SK-N-SH (cell line): ENCODE data around the gene MCC. TPM values are rescaled to one million over a fixed set of nuclear protein-coding genes. Genes with fewer than 3 reads are reported as not detected.

Source experiments
- CTCF ChIA-PET: fragments of 300-600, 350-600 bp; formaldehyde crosslinking; extraction: SDS; loops from one replicate; lab custom pipeline; 2021; lab: Yijun Ruan, JAX
- POLR2A ChIA-PET: fragments of 350-600 bp; sonication (Branson Sonifier 250); formaldehyde crosslinking; extraction: SDS; loops from one replicate; lab custom pipeline; 2020; ENCODE audit warnings: antibody characterized with exemption, inconsistent platforms; lab: Yijun Ruan, JAX
- DNase-seq: peaks from one replicate; pipeline ENCODE4 v3.0.0; 2012
- H2AFZ ChIP-seq: fragments of 200-600 bp; sonication (generic); 2 replicates; pipeline ENCODE4 v1.8.1; 2016; ENCODE audit warnings: antibody characterized with exemption, mild to moderate bottlenecking, low read depth
- H3F3A ChIP-seq: fragments of 200-600 bp; sonication (generic); replicated peaks from 2 replicates; pipeline ENCODE3; 2016; ENCODE audit warnings: antibody characterized with exemption, mild to moderate bottlenecking; ENCODE audit not compliant: insufficient read depth
- H3K27ac ChIP-seq, 2 experiments: fragments of 200-500 bp in 1 of 2; fragments of 200-600 bp in 1 of 2; sonication (Bioruptor generic) in 1 of 2; sonication (generic), shearing (Covaris generic) in 1 of 2; 2 replicates each; pipeline versions ENCODE4 v1.5.1 to v1.6.1; 2014 to 2016; ENCODE audit warnings: low read depth in 2 of 2, inconsistent platforms in 1 of 2, low read length in 1 of 2, mild to moderate bottlenecking in 1 of 2, mixed read lengths in 1 of 2
- H3K27me3 ChIP-seq: fragments of 200-600 bp; sonication (generic), shearing (Covaris generic); 2 replicates; pipeline ENCODE4 v1.6.1; 2016; ENCODE audit warnings: mixed run types; ENCODE audit not compliant: insufficient read depth
- H3K36me3 ChIP-seq, 2 experiments: fragments of 200-500 bp in 1 of 2; fragments of 200-600 bp in 1 of 2; sonication (Bioruptor generic) in 1 of 2; sonication (generic) in 1 of 2; replicated peaks in 1 of 2; 2 replicates each; pipeline versions ENCODE3 to v1.5.1; 2014 to 2016; ENCODE audit warnings: low read length in 1 of 2, mild to moderate bottlenecking in 1 of 2; ENCODE audit not compliant: insufficient read depth in 2 of 2, control insufficient read depth in 1 of 2
- H3K4me1 ChIP-seq, 2 experiments: fragments of 200-500 bp in 1 of 2; fragments of 200-600 bp in 1 of 2; sonication (Bioruptor generic) in 1 of 2; sonication (generic), shearing (Covaris generic) in 1 of 2; 2 replicates each; pipeline versions ENCODE4 v1.5.1 to v1.6.1; 2014 to 2016; ENCODE audit warnings: low read depth in 1 of 2, low read length in 1 of 2, mixed run types in 1 of 2; ENCODE audit not compliant: insufficient read depth in 2 of 2, control insufficient read depth in 1 of 2
- H3K4me2 ChIP-seq: fragments of 200-600 bp; sonication (generic), shearing (Covaris generic); 2 replicates; pipeline ENCODE4 v1.6.1; 2017; ENCODE audit warnings: mixed run types
- H3K4me3 ChIP-seq, 2 experiments: fragments of 200-500 bp in 1 of 2; fragments of 200-600 bp in 1 of 2; sonication (Bioruptor generic) in 1 of 2; sonication (generic), shearing (Covaris generic) in 1 of 2; 2 replicates each; pipeline versions ENCODE4 v1.5.1 to v1.8.1; 2014 to 2016; ENCODE audit warnings: low read depth in 2 of 2, inconsistent platforms in 1 of 2, low read length in 1 of 2, mild to moderate bottlenecking in 1 of 2, mixed read lengths in 1 of 2, moderate library complexity in 1 of 2
- H3K79me2 ChIP-seq: fragments of 200-600 bp; sonication (generic); 2 replicates; pipeline ENCODE4 v1.8.1; 2017; ENCODE audit warnings: mild to moderate bottlenecking; ENCODE audit not compliant: insufficient read depth
- H3K9ac ChIP-seq: fragments of 200-600 bp; sonication (generic); 2 replicates; pipeline ENCODE4 v1.6.1; 2017; ENCODE audit warnings: mixed run types
- H3K9me2 ChIP-seq: fragments of 200-600 bp; sonication (generic); 2 replicates; pipeline ENCODE4 v1.6.1; 2017; ENCODE audit warnings: mixed run types
- H3K9me3 ChIP-seq: fragments of 200-600 bp; sonication (generic); 2 replicates; pipeline ENCODE4 v1.6.1; 2017; ENCODE audit warnings: mixed run types, mild to moderate bottlenecking, moderate library complexity
- H4K20me1 ChIP-seq: fragments of 200-600 bp; sonication (generic); 2 replicates; pipeline ENCODE4 v1.6.1; 2017; ENCODE audit warnings: mild to moderate bottlenecking, mixed run types; ENCODE audit not compliant: insufficient read depth
- EP300 ChIP-seq, 2 experiments: IDR thresholded peaks; 2 replicates each; pipeline versions ENCODE4 v1.4.0 to v1.6.1; 2012; ENCODE audit warnings: borderline replicate concordance in 1 of 2, low read depth in 1 of 2, low read length in 1 of 2
- EZH2phosphoT487 ChIP-seq: fragments of 200-600 bp; sonication (generic); IDR thresholded peaks from 2 replicates; pipeline ENCODE4 v1.6.1; 2017; ENCODE audit warnings: low read depth, mixed run types, mild to moderate bottlenecking, antibody characterized with exemption, moderate library complexity, borderline replicate concordance
- FOXJ3 ChIP-seq: sonication (generic); formaldehyde crosslinking; IDR thresholded peaks from 2 replicates; pipeline ENCODE4 v1.5.1; 2020; ENCODE audit warnings: mild to moderate bottlenecking, missing genetic modification reagents
- FOXM1 ChIP-seq: IDR thresholded peaks from 2 replicates; pipeline ENCODE4 v1.4.0; 2012; ENCODE audit warnings: low read depth, mild to moderate bottlenecking
- GATA2 ChIP-seq: sonication (generic); formaldehyde crosslinking; IDR thresholded peaks from 2 replicates; pipeline ENCODE4 v1.5.0; 2020; ENCODE audit warnings: mild to moderate bottlenecking, missing genetic modification reagents
- IRF3 ChIP-seq: fragments of 150-350 bp; IDR thresholded peaks from 2 replicates; pipeline ENCODE4 v1.6.1; 2016; ENCODE audit warnings: mild to moderate bottlenecking, low read depth, low read length
- MAX ChIP-seq: IDR thresholded peaks from 2 replicates; pipeline ENCODE4 v1.4.0; 2012; ENCODE audit warnings: low read depth
- MEF2A ChIP-seq: IDR thresholded peaks from 2 replicates; pipeline ENCODE4 v1.4.0; 2012; ENCODE audit warnings: low read depth, borderline replicate concordance
- NFIC ChIP-seq: IDR thresholded peaks from 2 replicates; pipeline ENCODE4 v1.4.0; 2012; ENCODE audit warnings: borderline replicate concordance
- NRF1 ChIP-seq: IDR thresholded peaks from 2 replicates; pipeline ENCODE4 v1.6.1; 2012; ENCODE audit warnings: low read depth, mild to moderate bottlenecking, low read length
- RAD21 ChIP-seq: IDR thresholded peaks from 2 replicates; pipeline ENCODE4 v1.6.1; 2012; ENCODE audit warnings: mild to moderate bottlenecking, low read length
- RCOR1 ChIP-seq: fragments of 150-350 bp; IDR thresholded peaks from 2 replicates; pipeline ENCODE4 v1.6.1; 2017; ENCODE audit warnings: antibody characterized with exemption, low read length
- RFX5 ChIP-seq: IDR thresholded peaks from 2 replicates; pipeline ENCODE4 v1.6.1; 2012; ENCODE audit warnings: mild to moderate bottlenecking, improper control_type of control experiment, low read length
- SMC3 ChIP-seq: IDR thresholded peaks from 2 replicates; pipeline ENCODE4 v1.6.1; 2012; ENCODE audit warnings: low read depth, low read length, improper control_type of control experiment
- TAF1 ChIP-seq: IDR thresholded peaks from 2 replicates; pipeline ENCODE4 v1.6.1; 2012; ENCODE audit warnings: low read depth, mild to moderate bottlenecking, low read length, moderate library complexity, borderline replicate concordance
- USF2 ChIP-seq: fragments of 150-350 bp; IDR thresholded peaks from 2 replicates; pipeline ENCODE4 v1.6.1; 2017; ENCODE audit warnings: antibody characterized with exemption, low read length, low read depth, borderline replicate concordance
- WGBS: methylation state at CpG from one replicate; pipeline ENCODE4 v1.1.6; 2017; ENCODE audit warnings: low lambda C conversion rate; 5-methylcytosine and 5-hydroxymethylcytosine counted together
- polyA plus RNA-seq, 3 experiments: library from polyadenylated mRNA; depleted of rRNA; stranded (reverse); fragments of >200 nt; gene quantifications; 2 replicates each; pipeline ENCODE4 v1.2.3, GENCODE V29; 2012
- TF ChIP-seq, protein P1 (sequence below): IDR thresholded peaks from 2 replicates; pipeline ENCODE4; 2012

Gene MCC
- polyA plus RNA-seq, 1 of the 3 experiments (the other 2 are of a cell fraction): 3.6 TPM

DNA sequence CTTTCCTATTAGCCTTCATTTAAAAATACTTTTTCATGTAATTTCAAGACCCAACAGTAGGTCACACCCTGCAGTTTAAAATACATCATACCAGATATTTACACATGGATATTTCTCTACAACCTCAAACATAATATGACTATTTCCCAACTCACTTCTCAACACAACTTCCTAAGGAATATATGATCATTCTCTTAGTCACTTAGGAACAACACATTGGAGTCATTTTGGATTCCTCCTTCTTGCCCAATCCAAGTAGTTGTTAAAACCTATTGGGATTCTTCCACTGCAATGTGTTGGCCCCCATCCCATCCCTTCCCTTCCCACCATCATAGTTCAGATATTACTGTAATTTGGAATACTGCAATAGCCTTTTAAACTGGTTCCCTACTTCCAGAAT lies 366.2 kb downstream of the MCC start:
- TF ChIP-seq EP300 (IDR thresholded peaks at IDR 0.05; ENCODE audit: borderline replicate concordance in 1 of 2, low read depth in 1 of 2, low read length in 1 of 2): no peak
- no peak for TF ChIP-seq FOXJ3 (CRISPR knock-in tag)
- no peak for TF ChIP-seq TAF1
- no peak for TF ChIP-seq FOXM1
- no peak for TF ChIP-seq GATA2 (CRISPR knock-in tag)
- no peak for TF ChIP-seq MEF2A
- TF ChIP-seq RCOR1: no peak
- no peak for TF ChIP-seq EZH2phosphoT487
- TF ChIP-seq, protein P1, sequence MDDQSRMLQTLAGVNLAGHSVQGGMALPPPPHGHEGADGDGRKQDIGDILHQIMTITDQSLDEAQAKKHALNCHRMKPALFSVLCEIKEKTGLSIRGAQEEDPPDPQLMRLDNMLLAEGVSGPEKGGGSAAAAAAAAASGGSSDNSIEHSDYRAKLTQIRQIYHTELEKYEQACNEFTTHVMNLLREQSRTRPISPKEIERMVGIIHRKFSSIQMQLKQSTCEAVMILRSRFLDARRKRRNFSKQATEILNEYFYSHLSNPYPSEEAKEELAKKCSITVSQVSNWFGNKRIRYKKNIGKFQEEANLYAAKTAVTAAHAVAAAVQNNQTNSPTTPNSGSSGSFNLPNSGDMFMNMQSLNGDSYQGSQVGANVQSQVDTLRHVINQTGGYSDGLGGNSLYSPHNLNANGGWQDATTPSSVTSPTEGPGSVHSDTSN: no peak
- no peak for TF ChIP-seq SMC3
- no peak for TF ChIP-seq MAX
- no peak for TF ChIP-seq RAD21
- no peak for TF ChIP-seq NFIC
- TF ChIP-seq IRF3: no peak
- TF ChIP-seq RFX5: no peak
- no peaks in the 10 kb centered on the region; the same call in 1 of the 2 replicates for H3K27me3 ChIP-seq
- ChIA-PET CTCF (no interaction called here), POLR2A (no interaction called here)
- H3K9me3 ChIP-seq: no peaks in the 10 kb centered on the region
- no peaks in the 10 kb centered on the region for H3K79me2 ChIP-seq
- no peak overlapping the region for H3K9ac ChIP-seq
- no peaks in the 10 kb centered on the region for H3K36me3 ChIP-seq
- no peak overlapping the region for H3K4me3 ChIP-seq
- H4K20me1 ChIP-seq: no peaks in the 10 kb centered on the region
- no peaks in the 10 kb centered on the region for H3F3A ChIP-seq
- H3K9me2 ChIP-seq: no peaks in the 10 kb centered on the region
- DNase-seq: no peak
- no peak overlapping the region for H2AFZ ChIP-seq
- H3K4me2 ChIP-seq: no peak overlapping the region
- H3K27ac ChIP-seq: no peak overlapping the region; a peak in 1 of 4 replicates
- peaks cover 0 to 58% of the 10 kb centered on the region in 2 experiments; a peak in 2 of 4 replicates for H3K4me1 ChIP-seq

DNA sequence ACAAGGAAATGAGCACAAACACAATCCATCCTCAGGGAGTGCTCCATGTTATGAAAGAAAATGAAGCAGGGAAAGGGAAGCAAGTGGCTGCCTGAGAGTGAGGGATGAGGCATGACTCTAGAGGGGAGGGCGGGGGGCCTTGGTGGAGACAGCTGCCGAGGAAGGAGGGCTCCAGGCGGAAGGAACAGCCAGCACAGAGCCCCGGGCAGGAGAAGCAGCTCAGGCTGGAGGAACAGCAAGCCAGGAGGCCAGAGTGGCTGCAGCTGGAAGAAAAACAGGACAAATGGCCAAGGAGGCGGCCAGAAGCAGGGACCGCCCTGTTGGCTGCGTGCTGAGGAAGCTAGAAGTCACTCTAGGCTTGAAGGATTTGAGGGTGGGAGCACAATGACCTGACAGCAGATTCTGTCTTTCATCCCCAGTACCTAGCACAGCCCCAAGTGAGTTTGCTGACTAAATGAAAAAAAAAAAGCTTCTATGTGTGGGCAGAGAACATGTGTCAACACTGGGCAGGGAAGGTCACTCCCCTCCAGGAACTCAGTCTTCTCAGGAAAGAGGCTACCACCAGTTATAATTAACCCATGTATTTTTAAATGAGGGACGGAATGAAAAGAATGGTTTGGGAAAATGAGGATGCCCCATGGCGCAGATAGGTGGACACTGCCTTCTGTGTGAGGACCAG lies 368.9 kb downstream of the MCC start:
- Histone ChIP-seq H3K36me3 (no peaks in the 10 kb centered on the region), H3K4me1 (peaks cover 0 to 67% of the 10 kb centered on the region in 2 experiments; a peak in 2 of 4 replicates), H3K9ac (no peak overlapping the region), H2AFZ (no peak overlapping the region), H3K4me2 (no peak overlapping the region), H3K4me3 (no peak overlapping the region), H3K27ac (peak overlapping the region in 1 of 2 experiments; percentile 97; a peak in 2 of 4 replicates), H3K27me3 (no peaks in the 10 kb centered on the region; the same call in 1 of the 2 replicates), H4K20me1 (no peaks in the 10 kb centered on the region), H3K9me3 (no peaks in the 10 kb centered on the region), H3F3A (no peaks in the 10 kb centered on the region), H3K79me2 (no peaks in the 10 kb centered on the region), H3K9me2 (no peaks in the 10 kb centered on the region)
- WGBS: 67% methylated on average over 9 of the region's 9 CpGs
- TF ChIP-seq USF2: no peak
- no peak for TF ChIP-seq MEF2A
- TF ChIP-seq NRF1: no peak
- TF ChIP-seq GATA2 (CRISPR knock-in tag): no peak
- no peak for TF ChIP-seq EZH2phosphoT487
- peak in 1 of 2 experiments; percentile 9; a peak in 1 of 4 replicates for TF ChIP-seq EP300 (IDR thresholded peaks at IDR 0.05; ENCODE audit: borderline replicate concordance in 1 of 2, low read depth in 1 of 2, low read length in 1 of 2)
- peak; percentile 29 for DNase-seq
- ChIA-PET POLR2A (interaction anchor here (1.3 to 1.9 kb wide), 2 partner anchors 60 to 85 kb away, joined by 6 to 11 read pairs; no protein-coding TSS in a partner anchor), CTCF (interaction anchor here (1.0 to 1.9 kb wide), 7 partner anchors 8 to 121 kb away, joined by 3 to 6 read pairs (median 4); no protein-coding TSS in a partner anchor)
